Activated T-cell treated with anti-CD3 and anti-CD28 coated beads for 24 hours (primary cell): ENCODE measurements around the gene GRID2.
"Not testable (repeated sequence)": the region's sequence is repeated elsewhere in the genome, so short reads cannot be mapped to it uniquely, and the experiment has no call there.

Source experiments
- DNase-seq: peaks from one replicate; pipeline ENCODE4 v3.0.0-alpha.2; 2020; ENCODE audit warnings: low read depth

The GRID2 gene

DNA sequence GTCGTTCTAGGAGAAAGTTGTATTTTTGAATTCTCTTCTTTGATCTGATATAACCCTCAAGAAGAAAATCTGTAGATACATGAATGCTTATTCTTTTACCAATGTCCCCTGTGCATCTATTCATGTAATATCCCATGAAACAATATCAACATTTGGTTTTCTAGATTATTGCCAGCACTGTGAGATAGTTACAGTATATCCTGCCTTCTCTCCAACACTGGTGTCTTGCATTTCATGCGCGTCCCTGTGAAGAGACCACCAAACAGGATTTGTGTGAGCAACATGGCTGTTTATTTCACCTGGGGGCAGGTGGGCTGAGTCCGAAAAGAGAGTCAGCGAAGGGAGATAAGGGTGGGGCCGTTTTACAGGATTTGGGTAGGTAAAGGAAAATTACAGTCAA, 135.0 kb downstream of the GRID2 start:
- DNase-seq = not testable (repeated sequence)

DNA sequence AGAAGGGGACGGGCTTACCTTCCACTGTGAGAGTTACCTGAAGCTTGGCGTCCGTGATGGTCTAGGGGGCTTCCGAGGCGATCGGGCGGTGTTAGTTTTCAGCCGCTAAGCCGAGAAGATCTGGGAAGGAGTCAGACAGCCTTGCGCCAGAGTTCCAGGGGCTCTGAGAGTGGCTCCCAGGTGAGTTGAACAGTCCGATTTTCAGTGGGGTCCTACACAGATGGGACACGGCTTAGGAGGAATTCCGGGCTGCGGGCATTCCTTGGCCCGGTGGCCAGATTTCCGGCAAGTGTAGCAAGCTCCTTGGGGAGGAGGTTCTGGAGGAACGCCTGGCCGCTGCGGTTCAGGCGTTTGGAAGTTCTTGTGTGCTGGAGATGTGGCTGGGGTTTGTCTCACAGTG, 138.4 kb downstream of the GRID2 start:
- DNase-seq = not testable (repeated sequence)

GRCh38 chr4:92444143-92444843, 140.5 kb downstream of the GRID2 start:
- not testable (repeated sequence) for DNase-seq

DNA sequence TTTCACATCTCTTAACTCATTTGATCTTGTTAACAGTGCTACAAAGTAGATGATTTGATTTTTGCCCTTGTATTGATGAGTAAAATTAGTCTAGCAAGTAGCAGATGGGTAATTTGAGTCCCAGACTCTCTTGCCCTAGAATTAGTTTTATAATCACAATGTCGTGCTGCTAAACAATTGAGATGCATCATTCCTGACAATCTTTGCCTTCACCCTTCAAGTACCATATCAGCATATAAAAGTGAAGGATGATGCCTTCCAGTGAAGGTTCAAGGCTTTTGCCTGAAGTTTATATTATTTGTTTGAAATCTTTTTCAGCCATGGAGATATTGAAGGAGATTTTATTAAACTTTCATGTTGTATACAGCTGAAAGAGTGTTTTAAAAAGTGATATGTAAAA, 141.4 kb downstream of the GRID2 start:
- no peak for DNase-seq

DNA sequence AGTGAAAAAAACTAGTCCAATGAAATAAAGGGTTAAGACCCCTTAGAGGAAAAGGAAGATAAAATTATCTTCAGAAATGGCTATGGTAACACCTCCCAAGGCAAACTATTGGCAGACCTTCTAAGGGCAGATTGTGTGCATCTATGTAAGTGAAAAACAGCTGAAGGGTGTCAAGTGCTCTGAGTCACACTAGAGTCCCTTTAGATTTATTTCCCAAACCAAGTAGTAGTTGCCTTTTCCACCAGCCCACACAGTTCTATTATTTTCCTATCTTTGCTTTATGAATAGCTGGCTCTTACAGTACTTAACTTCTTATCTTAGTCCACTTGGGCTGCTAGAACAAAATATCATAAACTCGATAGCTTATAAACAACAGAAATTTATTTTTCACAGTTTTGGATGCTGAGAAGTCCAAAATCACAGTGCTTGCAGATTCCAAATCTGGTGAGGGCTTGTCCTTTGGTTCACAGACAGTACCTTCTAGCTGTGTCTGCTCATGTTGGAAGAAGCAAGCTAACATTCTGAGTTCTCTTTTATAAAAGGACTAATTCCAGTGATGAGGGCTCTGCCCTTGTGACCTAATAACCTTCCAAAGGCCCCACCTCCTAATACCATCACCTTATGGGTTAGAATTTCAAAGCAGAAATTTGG, 143.6 kb downstream of the GRID2 start:
- DNase-seq = no peak

- DNase-seq = not testable (repeated sequence)
Measured at GRCh38 chr4:92448176-92448575, 144.4 kb downstream of the GRID2 start.

GRCh38 chr4:92450694-92451093, 146.9 kb downstream of the GRID2 start:
- no peak for DNase-seq

DNA sequence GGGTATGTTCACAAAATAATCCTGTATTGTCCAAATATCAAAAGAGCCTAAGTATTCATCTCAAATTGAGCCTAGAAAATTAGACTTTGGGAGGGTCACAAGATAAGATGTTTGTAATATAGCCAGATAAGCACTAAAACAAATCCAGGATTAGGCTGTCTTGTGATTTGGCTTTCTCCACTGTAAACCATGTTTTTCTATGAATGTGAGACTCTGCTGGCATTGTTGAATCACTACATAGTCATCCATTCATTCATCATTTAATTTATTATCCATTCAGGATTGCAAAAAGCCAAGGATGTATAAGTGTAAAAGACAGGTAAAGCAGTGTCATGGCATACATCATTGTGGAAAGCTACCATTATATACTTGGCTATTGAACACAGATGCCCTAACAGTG, 148.0 kb downstream of the GRID2 start:
- no peak for DNase-seq

DNA sequence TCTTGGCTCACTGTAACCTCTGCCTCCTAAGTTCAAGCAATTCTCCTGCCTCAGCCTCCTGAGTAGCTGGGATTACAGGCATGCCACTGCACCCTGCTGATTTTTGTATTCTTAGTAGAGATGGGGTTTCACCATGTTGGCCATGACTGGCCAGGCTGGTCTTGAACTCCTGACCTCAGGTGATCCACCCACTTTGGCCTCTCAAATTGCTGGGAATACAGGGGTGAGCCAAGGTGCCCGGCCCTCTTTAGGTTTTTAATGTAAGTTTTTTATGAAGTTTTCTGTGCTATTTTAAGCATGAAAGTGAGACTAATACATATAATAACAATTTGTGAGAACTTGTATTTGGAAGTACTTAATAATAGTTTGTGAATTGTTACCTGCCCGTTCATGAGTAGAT, 148.6 kb downstream of the GRID2 start:
- not testable (repeated sequence) for DNase-seq

DNA sequence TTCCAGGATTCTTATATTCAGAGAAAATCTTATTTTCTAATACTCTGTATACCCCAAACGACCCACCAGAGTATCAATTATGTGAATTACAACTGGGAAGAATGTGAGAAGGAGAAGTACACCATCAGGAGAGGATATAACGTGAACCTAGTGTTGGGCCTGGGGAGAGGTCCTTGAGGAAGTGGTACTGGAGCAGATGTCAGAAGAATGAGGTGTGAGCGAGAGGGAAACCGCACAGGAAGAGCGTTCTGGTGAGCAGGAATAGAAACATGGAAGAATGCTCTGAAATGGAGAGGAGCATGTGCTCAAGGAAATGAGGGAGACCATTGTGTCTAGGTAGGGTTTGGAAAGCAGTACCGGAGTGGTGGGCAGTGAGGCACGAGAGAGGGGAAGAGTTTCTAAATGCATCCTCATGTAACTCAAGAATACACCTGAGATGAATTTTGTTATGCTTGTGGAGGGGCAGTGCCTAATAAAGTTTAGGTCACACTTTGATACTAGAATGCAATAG, 151.6 kb downstream of the GRID2 start:
- DNase-seq = no peak

DNA sequence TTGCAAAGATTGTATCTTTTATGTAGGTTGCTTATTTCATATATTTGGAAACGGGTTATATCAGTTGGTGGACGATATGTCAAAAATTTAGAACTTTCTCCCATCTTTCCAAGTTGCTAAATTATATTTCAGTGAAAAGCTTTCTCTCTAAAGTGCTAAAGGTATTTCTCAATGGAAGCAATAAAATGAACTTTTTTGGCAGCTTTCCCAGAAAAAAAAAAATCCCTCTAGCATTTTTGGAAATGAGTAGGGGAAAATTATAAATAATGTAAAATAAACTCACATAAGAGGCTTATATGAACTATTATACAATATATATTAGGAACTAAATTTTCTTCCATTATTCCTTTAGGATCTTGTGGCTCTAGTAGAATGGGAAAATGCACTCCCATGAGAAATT, 152.2 kb downstream of the GRID2 start:
- no peak for DNase-seq

DNA sequence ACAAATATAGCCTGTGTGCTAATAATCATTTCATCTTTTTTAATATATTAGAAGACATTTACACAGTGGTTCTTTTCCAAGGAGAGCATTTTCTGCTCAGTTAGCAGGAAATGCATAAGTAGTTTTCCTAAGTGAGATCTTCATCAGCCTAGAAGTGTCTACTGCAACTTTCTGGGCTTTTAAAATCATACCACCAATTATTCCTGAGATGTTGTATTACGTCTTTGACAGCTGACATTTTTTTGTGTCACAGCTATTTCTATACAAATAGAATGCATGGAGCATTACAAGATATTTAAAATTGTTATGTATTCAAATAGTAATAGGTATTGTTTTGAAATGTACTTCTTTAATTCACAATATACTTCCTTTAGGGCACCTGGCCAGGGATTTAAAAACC, 158.0 kb downstream of the GRID2 start:
- no peak for DNase-seq

- no peak for DNase-seq
Measured at GRCh38 chr4:92477298-92477697, 173.5 kb downstream of the GRID2 start.

GRCh38 chr4:92483341-92483740, 179.6 kb downstream of the GRID2 start:
- DNase-seq = no peak

DNA sequence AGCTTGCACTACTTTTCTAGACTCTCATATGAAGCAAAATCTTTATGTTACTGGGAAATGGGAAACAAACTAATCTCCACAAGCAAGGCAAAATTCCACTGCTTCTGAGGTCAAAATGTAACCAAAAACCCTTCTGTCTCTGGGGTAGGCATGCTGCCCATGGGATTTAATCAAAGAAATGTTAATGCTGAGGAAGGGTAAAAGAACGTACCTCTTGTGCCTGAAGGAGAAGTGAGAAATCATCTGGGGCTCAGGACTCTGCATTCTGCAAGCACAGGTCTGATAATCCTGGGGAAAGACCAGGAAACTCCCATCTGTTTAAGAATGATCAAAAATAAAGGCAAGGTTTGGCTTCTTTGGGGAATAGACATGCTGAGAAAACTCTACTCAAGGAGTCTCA, 184.7 kb downstream of the GRID2 start:
- no peak for DNase-seq

GRCh38 chr4:92497141-92497540, 193.4 kb downstream of the GRID2 start:
- DNase-seq = no peak

DNA sequence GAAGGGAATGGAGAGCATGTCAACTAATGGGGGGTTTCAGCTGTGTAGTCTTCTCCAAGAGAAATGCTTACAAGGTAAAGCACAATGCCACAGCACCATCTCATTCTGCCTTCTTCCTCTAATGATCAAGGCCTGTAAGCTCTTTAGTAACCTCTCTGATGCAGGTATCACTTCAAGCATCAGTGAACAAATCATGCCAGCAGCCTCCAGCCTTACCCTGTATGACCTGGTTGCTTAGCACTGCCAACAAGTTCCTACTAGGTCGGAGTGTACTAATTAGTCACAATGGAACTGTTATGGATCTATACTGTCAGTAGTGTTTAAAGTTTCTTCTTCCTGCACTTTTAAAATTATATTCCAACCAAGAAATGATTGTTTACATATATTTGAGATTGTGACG, 197.7 kb downstream of the GRID2 start:
- no peak for DNase-seq

- no peak for DNase-seq
Measured at GRCh38 chr4:92506933-92507332, 203.2 kb downstream of the GRID2 start.

DNA sequence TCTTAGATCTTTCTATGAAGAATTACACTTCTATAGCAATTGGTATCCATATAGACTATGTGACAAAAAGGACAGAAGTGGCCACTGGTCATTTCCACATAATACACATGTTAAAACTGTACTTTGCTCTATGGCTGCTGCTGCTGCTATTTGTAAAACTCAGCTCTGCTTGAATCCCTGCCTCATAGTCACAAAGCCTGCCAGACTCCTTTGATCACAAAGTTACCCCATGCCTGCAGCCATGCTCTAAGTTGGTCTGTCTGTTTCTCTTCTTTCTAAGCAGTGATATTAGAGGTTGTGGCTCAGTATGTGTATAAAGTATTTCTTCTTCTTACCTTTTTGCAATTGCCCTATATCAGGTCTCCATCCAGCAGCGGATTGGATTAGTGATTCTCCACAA, 210.9 kb downstream of the GRID2 start:
- no peak for DNase-seq

DNA sequence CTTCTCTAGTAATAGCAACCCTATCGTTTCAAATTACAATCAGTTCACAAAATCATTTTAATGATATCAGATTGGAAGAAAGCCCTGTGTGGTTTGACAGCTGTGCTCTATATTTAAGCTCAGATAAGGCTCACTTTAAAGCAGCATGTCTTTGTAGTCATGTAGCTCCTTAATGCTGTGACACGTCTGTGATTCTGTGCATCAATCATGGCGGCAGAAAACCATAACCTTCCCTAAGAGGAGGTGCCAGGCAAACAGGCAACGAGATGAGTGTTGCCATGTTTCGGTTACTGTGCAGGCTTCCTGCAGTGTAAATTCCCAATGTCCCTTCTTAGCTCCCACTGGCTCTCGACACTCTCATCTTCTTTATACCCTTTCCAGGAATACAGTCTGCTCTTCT, 212.7 kb downstream of the GRID2 start:
- DNase-seq = no peak

DNA sequence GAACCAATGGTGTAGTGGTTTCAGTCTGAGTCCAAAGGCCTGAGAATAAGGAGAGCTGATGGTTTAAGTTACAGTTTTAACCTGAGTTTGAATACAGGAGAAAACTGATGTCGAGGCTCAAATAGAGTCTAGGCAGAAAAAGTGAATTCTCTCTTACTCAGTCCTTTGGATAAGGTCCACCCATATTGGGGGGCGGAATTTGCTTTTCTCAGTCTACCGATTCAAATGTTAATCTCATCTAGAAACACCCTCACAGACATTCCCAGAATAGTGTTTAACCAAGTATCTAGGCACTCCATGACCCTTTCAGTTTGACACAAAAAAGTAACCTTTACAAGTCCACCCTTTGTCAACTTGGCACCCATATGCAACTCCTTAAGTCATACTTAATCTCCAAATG, 216.0 kb downstream of the GRID2 start:
- no peak for DNase-seq

- no peak for DNase-seq
Measured at GRCh38 chr4:92520563-92520962, 216.8 kb downstream of the GRID2 start.

DNA sequence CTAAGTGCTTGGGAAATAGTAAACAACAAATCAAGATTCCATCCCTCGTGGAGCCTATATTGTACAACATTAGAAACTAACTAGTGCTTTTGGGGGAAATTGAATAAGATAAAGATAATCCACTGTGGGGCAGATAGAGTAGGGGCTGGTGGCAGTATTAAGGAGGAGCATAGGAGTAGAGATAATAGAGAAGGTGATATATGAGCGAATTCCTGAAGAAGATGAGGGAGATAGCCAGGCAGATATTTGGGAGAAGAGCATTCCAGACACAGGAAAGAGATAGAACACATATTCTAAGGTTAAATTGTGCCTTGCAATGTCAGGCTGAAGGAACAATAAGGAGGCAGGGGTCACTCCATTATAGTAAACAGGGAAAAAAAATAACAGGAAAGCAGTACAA, 218.2 kb downstream of the GRID2 start:
- no peak for DNase-seq

- DNase-seq = no peak
Measured at GRCh38 chr4:92522356-92522755, 218.6 kb downstream of the GRID2 start.
